IPS DF 19.7 (cell line): ENCODE data around the gene ADARB2.

Experiments used
- DNase-seq: peaks from one replicate; pipeline ENCODE4 v3.0.0-alpha.2; 2013; ENCODE audit warnings: low read depth, low spot score

ADARB2 gene

DNA sequence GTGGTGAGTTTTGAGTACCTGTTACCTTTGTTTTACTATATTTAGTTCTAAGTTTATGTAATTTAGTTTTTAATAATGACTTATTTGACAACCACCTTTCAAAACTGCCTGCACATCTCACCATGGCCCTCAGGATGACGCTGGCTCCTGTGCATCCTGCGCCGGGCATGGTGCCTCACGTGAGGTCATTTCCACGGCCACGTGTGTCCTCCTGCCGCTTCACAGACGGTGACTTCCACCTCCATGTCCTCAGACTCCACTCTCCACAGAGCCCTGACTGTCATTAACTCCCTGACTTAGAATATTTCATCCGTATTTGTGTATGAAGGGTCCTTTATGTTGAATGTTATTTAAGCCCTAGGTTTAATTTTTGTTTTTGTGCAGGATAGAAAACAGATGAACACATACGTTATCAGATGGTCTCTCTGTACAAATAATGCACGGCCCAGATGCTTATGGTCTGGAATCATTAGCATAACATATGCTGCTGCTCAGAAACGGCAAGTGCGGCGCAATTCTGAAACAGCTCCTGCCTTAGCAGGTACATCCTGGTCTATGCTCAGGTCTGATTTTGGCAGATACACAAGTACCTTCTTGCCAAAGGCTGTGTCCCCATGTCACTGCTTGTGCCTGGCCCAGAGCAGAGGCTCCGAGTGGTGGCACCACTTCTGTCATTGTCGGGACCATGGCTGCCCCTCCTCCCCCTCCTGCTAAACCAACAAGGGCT lies 525.3 kb downstream of the ADARB2 start:
- no peak for DNase-seq

DNA sequence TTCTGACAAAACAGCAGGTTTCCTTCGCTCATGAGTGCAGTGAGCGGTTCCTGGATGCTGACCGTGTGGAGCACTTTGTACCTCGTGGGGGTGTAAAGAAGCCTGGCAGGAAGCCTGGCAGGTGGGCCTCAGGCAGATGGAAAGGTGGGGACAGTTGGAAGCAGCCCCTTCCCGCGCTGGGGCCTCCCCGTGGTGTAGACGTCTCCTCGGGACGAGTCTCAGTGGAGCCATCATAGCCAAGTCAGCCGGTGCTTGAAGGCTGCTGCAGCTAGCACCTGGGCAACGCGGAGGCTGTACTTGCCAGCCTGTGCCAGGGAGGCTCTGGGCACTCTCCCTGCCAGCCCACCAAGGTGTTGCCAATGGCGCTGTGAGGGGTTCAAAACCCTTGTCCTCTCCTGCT lies 526.7 kb downstream of the ADARB2 start:
- no peak for DNase-seq

DNA sequence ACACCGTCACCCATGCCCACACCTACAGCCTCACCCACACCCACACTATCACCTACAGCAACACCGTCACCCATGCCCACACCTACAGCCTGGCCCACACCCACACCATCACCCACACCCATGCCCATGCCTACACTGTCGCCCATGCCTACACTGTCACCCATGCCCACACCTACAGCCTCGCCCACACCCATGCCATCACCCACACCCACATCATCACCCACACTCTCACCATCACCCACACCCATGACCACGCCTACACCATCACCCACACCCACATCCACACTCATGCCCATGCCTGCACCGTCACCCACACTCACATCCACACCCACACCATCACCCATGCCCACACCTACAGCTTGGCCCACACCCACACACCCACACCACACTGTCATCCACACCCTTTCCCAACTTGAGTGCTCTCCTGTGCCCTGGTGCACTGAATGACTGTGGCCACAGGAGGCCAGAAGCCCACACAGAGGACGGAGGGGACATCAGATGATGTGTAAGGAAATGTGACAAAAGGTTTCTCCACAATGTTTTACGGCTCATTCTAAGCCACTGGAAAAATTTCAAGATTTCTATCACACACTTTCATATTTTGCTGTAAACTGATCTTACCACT lies 527.9 kb downstream of the ADARB2 start:
- DNase-seq = no peak

DNA sequence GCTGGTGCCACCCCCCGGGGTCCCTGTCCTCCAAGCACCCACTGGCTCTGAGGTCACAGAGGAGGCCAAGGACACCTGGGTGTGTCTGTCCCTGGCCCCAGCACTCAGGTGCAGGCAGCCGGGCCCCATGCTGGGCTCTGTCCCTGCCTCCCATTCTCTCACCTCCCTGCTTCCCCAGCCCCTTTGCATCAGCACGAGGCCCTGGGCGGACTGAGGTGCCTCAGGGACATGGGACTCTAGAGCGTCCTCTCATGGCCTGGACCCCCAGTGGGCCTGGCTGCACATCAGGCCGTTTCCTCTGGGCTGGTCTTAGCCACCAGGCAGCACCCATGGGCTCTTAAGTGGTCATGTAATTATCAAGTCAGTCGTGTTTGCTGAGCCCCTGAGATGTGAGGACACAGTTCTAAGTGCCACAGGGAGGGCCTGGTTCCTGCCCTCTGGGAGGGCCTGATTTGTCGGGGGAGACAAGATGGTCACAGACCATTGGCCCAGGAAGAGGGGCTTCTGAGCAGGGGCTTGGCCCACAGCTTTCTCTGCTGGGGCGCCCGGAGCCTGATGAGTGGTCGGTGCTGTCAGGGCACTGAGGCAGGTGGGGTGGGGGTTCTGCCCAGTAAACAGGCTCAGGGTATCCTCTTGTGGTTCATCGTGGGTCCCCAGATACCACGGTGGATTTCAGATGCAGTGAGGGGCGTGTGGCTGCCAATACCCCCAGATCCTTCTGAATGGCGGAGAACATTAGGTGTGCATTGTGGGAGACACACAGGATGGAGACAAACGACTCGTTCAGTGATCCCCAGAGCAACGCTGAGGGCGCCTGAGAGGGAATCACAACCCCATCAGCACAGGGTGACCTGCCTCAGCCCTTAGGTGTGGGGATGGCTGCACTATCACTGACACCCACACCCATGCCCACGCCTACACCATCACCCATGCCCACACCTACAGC lies 528.7 kb downstream of the ADARB2 start:
- DNase-seq = no peak

DNA sequence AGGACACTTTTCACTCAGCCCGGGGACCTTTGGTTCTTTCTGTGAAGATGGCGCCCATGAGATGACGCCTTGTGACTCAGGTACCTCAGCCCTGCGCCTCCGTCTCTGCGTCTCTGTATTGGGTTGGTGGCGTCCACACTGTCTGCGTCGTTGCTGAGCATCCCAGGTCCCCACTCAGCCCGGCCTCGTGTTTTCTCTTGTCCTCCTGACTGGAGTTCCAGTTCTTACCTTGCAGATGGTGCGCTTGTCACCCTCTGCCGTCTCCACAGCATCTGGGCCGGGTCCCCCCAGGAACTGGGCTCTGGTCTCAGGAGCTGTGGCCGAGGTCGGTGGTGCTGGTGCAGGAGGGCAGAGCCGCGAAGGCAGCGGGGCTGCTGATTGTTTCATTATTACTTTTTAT lies 530.7 kb downstream of the ADARB2 start:
- DNase-seq = no peak

DNA sequence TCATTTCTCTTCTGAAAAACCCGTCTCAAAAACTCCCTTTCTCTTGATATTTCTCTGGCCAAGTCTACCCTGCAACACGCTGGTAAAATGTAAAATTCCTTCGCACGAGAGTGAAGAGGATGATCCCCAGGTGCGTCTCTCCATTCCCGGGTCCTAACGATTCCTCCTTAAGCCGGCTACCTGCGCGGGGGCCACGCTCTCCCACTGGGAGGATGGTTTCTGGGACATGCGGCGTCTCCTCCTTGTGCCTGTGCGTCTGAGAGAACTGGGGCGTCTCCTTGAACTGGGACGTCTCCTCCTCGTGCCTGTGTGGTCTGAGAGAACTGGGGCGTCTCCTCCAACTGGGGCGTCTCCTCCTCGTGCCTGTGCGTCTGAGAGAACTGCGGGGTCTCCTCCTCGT lies 531.2 kb downstream of the ADARB2 start:
- no peak for DNase-seq

DNA sequence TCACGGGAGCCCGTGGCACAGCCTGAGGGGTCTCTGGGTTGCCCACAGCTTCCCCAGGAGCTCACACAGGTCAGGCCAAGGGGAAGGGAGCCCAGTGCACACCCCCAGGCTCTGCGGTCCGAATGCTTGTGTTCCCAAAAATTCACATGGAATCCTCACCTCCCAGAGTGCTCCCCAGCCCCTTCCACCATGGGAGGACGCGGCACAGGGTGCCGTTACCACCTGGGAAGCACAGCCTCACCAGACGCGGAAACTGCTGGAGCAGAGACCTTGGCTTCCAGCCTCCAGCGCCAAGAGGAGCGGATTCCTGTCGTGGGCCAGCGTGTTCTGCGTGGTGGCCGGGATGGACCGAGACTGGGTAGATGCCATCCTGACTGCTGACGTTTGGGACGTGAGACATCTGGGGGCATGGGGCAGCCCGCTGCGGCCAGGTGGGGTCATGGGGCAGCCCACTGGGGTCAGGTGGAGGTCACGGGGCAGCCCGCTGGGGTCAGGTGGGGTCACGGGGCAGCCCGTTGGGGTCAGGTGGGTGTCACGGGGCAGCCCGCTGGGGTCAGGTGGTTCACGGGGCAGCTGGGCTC lies 531.8 kb downstream of the ADARB2 start:
- DNase-seq = no peak

DNA sequence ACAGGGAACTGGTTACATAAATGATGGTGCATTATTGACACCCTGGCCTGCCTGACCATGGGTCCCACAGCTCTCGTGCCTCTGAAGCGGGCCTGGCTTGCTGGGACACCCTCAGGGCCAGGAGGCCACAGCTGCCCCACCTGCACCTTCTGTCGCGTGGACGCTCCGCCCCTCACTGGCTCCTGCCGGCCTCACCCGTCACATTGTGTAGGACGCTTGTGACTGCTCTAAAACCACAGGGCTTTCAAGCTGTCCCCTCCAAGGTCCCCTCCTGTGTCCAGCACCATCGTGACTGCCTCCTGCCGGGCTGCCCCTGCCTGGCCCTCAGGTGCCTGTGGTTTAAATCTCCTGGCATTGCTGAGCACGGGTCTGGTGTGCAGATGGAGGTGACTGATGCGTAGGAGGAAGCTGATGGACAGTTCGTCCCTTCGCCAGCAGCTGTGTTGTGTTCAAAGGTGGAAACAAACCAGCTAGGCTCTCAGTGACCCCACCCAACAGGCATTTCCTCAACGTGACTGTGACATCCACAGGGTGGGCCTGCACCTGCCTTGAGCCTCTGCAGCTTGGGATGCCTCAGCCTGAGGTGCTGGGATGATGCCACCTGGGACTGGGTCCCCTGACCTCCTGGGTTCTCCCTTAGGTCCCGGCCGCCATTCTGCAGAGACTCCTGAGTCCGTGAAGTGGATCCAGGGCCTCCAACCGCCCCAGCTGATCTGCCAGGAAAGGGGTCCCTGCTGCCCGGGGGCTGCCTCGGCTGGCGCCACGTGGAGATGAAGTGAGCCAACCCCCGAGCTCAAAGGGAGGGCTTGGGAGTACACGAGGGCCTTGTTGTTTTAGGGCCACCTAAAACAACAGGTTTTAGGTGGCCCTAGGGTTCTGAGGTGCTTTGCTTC lies 532.6 kb downstream of the ADARB2 start:
- DNase-seq = no peak

DNA sequence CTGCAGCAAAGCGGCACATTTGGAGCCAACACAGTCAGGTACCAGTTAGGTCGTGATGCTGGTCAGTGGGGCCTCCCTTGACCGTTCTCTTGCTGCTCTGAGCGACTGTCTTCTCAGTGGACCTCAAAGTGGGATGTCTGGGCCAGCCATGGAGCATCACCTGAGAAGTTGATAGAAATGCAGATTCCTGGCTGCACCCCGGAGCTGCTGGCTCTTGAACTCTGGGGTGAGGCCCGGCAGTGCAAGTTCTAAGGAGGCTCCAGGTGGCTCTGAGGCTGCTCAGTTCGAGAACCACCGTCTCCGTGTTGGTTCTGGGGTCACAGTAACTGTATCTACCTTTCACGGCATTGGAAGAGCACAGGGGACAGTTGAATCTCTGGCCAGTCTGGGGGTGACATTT lies 533.6 kb downstream of the ADARB2 start:
- DNase-seq = no peak

DNA sequence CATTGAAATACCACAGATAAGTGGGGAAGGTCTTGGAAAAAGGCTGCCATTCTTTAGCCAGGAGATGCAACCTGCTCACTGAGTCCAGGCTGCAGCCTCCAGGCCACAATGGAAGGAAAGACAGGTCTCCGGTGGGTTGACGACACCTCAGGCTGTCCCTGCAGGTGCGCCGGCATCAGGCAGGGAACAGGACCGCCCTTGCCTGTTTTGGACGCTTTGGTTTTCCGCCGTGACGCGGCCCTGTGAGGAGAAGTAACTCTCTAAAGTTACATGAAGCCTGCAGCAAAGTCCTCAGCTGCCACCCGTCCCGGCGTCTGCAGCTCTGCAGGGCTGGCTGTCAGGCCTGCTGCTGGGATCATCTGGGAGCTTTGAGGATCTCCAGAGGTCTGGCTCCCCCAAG lies 534.1 kb downstream of the ADARB2 start:
- no peak for DNase-seq

DNA sequence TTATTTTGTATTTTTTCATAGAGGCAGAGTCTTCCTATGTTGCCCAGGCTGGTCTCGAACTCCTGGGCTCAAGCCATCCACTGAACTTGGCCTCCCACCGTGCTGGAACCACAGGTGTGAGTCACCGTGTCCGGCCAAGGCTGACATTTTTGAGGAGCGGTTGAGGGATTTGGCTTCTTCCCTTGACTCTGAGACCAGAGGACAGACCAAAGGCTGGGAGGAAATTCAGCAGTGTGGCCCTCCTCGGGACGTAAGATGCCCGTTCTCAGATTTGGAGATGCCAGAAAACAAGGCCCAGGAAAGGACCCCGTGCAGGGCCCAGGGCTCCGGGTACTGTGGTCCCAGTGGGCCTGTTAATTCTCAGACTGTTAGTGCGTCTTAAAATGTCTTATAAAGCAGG lies 535.0 kb downstream of the ADARB2 start:
- DNase-seq = no peak

DNA sequence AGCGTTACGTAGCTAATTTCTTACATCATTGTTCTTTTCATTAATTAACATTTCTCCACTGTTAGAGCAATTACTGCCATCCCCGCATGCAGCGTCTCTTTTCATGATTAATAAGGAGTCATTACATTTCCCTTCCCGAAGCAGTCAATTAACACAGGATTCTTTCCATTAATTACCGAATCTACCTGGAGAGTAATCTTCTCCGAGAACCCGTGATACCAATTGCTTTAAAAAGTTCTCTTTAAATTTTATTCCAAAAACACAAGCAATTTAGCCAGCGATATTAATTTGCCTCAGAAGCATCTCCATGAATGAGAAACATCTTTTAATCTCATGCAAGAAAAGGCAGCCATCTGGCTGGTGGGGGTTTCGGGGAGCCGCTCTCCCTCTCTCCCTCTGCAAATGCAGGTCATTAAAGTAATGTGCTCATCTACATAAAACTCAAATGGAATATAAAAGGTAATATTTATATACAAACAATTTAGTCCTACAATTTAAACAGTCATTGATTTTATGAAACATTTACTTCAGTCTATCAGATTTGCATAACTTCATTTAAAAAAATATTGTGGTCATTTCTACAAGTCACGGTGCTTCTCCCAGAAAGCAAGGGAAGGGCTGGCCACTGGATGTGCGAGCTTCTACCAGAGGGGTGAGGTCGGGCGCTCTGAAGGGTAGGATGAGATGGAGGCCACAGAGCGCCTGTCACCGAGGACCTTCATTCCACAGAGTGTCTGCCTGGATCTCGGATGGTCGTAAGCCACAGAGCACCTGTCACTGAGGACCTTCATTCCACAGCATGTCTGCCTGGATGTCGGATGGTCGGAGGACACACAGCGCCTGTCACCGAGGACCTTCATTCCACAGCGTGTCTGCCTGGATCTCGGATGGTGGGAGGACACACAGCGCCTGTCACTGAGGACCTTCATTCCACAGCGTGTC lies 536.2 kb downstream of the ADARB2 start:
- no peak for DNase-seq

DNA sequence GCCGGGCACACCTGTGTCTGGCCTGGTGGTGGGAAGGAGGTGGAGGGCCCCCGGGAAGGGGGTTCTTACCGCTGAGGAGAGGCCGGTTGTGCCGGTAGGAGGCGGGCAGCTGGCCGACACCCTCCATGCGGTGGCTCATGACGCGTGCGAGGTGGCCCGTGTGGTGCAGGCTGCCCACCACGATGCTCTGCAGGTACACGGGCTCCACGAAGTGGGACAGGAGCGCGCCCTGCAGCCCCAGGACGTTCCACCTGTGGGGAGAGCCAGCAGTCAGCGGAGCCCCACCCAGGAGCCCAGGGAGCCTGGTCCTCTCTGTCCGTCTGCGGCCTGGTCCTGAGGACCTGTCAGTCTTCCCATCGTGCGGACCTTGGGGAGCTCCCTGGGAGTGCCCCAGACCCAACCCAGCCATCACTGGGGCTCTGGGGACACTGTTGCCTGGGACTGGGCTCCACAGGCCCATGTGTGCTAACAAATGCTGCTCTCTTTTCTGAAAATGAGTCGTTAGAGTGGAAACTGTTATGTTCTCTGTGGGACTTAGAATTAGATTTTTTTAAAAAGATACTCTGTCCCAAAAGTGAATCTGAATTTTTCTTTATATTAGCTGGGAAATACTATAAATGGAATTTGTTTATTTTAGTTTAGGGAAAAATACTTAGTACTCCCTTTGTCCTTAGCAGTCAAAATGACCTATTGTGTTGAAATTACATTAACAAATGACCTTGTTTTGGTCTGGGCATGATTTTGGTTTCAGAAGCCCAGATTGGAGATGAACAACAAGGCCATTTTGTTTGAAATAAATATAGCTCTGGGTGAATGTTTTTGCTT lies 537.2 kb downstream of the ADARB2 start:
- DNase-seq = no peak

DNA sequence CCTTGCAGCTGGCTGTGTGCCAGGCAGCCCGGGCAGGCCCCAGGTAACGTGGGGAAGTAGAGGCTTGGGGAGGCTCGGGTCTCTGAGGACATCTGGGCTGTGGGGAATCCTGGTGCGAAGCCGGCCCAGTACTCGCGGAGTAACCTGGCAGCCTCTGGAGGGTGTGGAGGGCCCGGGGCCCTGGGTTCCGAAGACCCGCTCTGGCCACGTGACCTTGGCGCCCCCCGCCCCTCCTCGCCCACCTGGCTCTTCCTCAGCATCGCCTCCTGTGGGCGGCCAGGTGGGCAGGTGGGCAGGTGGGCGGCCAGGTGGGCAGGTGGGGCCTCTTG lies 538.0 kb downstream of the ADARB2 start:
- no peak for DNase-seq

DNA sequence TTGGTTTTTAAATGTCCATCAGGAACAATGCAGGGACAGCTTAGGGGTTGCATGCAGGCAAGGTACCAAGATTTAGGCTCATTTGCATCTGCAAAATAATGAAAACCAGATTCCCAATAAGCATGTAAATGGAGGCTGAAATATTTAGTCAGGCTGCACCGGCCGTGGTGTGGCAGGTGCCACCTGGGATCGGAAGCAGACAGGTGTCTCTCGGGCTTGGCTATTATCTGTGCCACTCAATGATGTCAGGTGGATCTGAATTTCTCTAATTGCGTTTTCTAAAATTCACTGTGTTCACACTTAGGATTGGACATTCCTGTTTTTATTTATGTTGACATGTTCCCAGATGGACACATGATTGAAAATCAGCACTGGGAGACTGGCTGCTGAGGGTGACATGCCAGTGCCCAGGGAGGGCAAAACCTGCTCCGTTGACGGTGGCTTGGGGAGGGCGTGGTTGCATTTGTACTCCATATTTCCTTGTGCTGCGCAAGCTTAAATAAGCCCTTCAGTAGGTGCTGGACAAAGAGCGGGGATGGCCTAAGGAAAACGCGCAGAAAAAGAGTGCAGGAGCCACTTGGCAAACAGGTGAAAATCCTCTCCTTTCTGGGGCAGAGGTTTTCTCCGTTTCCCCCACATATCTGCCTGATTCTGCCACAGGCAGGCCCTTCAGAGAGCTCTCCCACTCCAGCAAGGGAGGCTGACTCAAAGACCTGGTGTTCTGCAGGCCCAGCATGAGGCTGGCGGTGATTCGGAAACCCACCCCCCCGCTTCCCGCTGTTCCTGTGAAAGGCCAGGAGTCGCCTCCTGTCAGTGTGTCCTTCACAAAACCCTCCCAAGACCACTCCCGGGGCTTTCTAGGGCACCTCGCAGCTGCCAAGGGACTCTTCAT lies 538.6 kb downstream of the ADARB2 start:
- DNase-seq = no peak

DNA sequence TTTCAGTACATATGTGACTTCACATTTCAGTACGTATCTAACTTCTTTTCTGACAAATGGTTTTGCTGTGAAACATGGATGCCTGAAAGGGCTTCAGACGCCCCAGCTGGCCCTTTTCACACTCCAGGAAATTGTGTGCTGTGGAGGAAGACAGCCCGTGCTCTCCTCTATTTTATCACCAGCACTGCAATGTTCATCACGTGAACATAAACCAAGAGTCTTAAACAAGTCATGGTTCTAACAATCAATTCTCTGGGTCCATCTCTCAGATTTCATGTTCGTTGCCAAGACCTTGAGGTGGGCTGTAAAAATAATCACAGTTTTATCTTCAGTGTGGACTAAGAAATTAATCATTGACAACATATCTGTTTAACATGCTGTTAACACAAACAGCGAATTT lies 539.9 kb downstream of the ADARB2 start:
- no peak for DNase-seq

DNA sequence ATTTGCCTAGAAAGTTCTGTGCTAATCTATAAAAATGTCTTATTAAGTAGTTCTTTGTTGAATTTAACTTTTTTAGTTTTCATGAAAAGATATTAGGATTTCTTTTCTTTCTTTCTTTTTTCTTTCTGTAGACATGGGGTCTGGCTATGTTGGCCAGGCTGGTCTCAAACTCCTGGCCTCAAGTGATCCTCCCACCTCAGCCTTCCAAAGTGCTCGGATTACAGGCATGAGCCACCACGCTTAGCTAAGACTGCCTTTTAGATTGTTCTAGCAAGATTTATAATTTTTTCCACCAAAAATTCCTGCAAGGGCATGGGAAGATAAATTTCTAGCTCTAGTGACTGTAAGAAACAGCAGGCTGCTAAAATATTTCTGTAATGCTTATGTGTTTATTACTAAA lies 540.7 kb downstream of the ADARB2 start:
- DNase-seq = no peak

DNA sequence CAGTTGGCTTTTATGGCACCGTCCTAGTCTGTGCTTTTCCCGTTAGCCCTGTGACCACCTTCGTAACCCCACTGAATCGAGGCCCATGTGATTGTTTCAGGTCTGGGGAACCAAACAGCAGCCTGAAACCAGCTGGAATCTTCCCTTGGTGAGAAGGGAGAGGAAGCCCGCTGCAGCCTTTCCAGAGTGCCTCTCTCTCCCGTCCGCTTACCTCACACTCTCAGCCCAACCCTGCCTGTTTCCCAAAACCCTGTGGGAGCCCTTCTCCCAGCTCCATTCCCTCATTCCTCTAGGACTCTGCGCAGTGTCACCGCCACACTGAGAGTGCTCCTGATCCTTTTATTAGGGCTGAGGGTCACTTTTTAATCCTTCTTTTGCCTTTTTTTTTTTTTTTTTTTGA lies 541.5 kb downstream of the ADARB2 start:
- peak; percentile 42 for DNase-seq
